Activated T-helper 1 cell treated with anti-CD3 and anti-CD28 coated beads, Interleukin-12 subunit alpha, Interleukin-12 subunit beta, Interleukin-2, Interleukin-4 antibody, amounts not matched to agents 30 ng/mL and 10 ng/mL and 1 ng/mL, durations not matched to agents 14 hours and 24 hours and 36 hours (primary cell): ENCODE data around the gene MYH4. TPM values are rescaled to one million over a fixed set of nuclear protein-coding genes. Genes with fewer than 3 reads are reported as not detected.

Experiments
- DNase-seq: peaks from one replicate; pipeline ENCODE4 v3.0.0; 2021; ENCODE audit warnings: low spot score
- H3K27ac Mint-ChIP-seq: one replicate; pipeline ENCODE4 v1.8.0; 2021; ENCODE audit warnings: mild to moderate bottlenecking, mixed read lengths
- H3K27me3 Mint-ChIP-seq: one replicate; pipeline ENCODE4 v1.8.0; 2022; ENCODE audit warnings: mild to moderate bottlenecking, moderate library complexity, mixed read lengths; ENCODE audit not compliant: insufficient read depth
- H3K36me3 Mint-ChIP-seq: one replicate; pipeline ENCODE4 v1.8.0; 2021; ENCODE audit warnings: low read depth, mixed read lengths
- H3K4me1 Mint-ChIP-seq: one replicate; pipeline ENCODE4 v1.8.0; 2021; ENCODE audit warnings: low read depth, mixed read lengths
- H3K4me3 Mint-ChIP-seq: one replicate; pipeline ENCODE4 v1.8.0; 2021; ENCODE audit warnings: mild to moderate bottlenecking, moderate library complexity, mixed read lengths
- H3K9me3 Mint-ChIP-seq: one replicate; pipeline ENCODE4 v1.8.0; 2021; ENCODE audit warnings: mixed read lengths
- intact Hi-C: fragments of 100-400 bp; cut with micrococcal nuclease; formaldehyde crosslinking; loops from one replicate; pipeline ENCODE4 v1.15.1; 2024
- total RNA-seq: library from RNA; stranded (reverse); gene quantifications from 2 replicates; pipeline ENCODE4 v1.2.3, GENCODE V29; 2022

Gene MYH4
- total RNA-seq, result not detected in 2 replicates

DNA sequence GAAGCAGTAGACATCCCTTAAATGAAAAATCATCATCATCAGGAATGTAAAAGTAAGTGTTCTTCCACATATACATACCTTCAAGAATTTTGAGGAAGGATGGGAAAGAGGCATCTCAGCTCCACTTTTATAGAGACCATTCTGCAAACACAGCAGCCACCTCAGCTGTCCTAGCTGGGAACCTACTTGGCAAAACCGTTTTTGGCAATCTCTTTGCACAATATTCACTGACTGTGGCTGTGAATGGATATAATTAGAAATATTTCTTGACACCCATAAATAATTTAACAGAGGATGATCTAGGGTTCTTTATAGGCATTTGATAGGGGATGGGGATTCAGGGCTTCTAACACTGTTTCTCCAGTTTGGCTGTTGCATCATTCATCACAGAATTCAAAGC lies at the start of gene MYH4:
MYH4 (minus strand) TSS at position 101 of the 400 bp plus-strand sequence. CDS start 2,814 bp downstream, outside the sequence.
- Mint-ChIP-seq H3K4me1 (no peaks in the 10 kb centered on the region), H3K9me3 (peaks cover 4% of the 10 kb centered on the region), H3K27me3 (no peaks in the 10 kb centered on the region), H3K36me3 (no peaks in the 10 kb centered on the region), H3K4me3 (no peak within 1 kb of the TSS), H3K27ac (no peak within 1 kb of the TSS)
- intact Hi-C loops, result no loop called here
- no peak for DNase-seq

DNA sequence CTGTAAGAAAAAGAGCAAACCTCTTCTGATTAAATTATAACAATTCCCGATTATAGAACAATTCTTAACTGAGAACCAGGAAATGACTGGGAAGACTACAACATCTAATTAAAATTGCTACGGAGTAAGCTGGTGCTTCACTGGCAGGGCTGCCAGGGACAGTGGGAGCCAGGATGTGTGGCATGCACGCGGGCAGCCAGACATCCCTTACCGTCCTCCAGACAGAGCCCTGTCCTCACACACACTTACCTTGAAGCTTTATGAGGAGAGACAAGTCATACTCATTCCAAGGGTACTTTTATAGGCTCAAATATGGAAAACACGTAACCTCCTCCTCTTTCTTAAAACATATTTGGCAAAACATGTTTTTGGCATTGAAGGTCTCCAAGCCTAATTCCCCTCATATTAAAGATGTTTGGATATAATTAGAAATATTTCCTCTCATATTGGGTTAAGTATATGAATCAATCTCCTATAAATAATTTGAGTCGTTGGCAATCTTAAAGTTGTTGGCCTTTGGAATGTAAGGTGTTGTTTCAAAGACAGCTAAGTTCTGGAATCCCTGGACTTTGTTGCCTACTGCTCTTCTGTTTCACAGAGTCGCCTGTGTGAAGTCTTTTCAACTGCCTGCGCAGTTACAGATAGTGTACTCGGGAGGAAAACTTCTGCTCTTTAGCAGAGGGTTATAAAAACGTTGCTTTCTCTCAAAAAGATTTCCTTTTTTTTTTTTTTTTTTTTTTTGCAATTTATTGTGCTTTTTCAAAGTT lies 49.1 kb upstream of the MYH4 start, which contains the start of gene MYH1:
MYH1 (minus strand) TSS at position 272 of the 767 bp plus-strand sequence. CDS start 1,900 bp downstream, outside the sequence.
- no peaks in the 10 kb centered on the region for H3K27me3 Mint-ChIP-seq
- no peak for DNase-seq
- H3K36me3 Mint-ChIP-seq, result no peaks in the 10 kb centered on the region
- H3K4me1 Mint-ChIP-seq, result no peaks in the 10 kb centered on the region
- H3K27ac Mint-ChIP-seq, result no peak within 1 kb of the TSS
- intact Hi-C loops, result no loop called here
- H3K4me3 Mint-ChIP-seq, result no peak within 1 kb of the TSS
- no peaks in the 10 kb centered on the region for H3K9me3 Mint-ChIP-seq

- Mint-ChIP-seq H3K36me3 (no peaks in the 10 kb centered on the region), H3K4me3 (no peak overlapping the region), H3K9me3 (no peaks in the 10 kb centered on the region), H3K27me3 (no peaks in the 10 kb centered on the region), H3K4me1 (no peaks in the 10 kb centered on the region), H3K27ac (no peak overlapping the region)
- DNase-seq, result no peak
- intact Hi-C loops, result no loop called here
These were observed 47.3 kb upstream of the MYH4 start for GRCh38 chr17:10516638-10517037.

DNA sequence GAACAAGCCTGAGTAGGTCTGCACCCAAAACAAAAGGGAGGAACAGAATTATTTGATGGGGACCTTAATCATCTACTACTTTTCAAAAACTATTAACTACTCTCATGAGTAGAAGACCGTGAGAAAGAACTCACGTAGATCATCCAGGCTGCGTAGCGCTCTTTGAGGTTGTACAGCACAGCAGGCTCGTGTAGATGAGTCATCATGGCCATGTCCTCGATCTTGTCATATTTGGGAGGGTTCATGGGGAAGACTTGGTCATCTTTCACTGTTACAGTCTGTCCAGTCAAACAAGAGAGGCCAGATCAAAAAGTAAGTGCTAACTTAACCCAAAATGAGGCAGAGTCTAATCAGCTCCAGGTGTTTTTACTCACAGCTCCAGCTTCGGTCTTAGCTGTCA lies 46.7 kb upstream of the MYH4 start:
- Mint-ChIP-seq H3K9me3 (no peaks in the 10 kb centered on the region), H3K4me3 (no peak overlapping the region), H3K36me3 (no peaks in the 10 kb centered on the region), H3K4me1 (no peaks in the 10 kb centered on the region), H3K27me3 (no peaks in the 10 kb centered on the region), H3K27ac (no peak overlapping the region)
- DNase-seq, result no peak
- intact Hi-C loops, result no loop called here

GRCh38 chr17:10513299-10514067 lies 44.1 kb upstream of the MYH4 start:
- H3K4me1 Mint-ChIP-seq, result no peaks in the 10 kb centered on the region
- no peak overlapping the region for H3K4me3 Mint-ChIP-seq
- no peaks in the 10 kb centered on the region for H3K36me3 Mint-ChIP-seq

GRCh38 chr17:10512856-10513255 lies 43.5 kb upstream of the MYH4 start:
- no peaks in the 10 kb centered on the region for H3K27me3 Mint-ChIP-seq
- intact Hi-C loops, result no loop called here
- no peaks in the 10 kb centered on the region for H3K4me1 Mint-ChIP-seq
- H3K9me3 Mint-ChIP-seq, result no peaks in the 10 kb centered on the region
- no peak overlapping the region for H3K27ac Mint-ChIP-seq
- no peak overlapping the region for H3K4me3 Mint-ChIP-seq
- H3K36me3 Mint-ChIP-seq, result no peaks in the 10 kb centered on the region
- no peak for DNase-seq

More at GRCh38 chr17:10513299-10514067, 44.1 kb upstream of the MYH4 start:
- H3K27me3 Mint-ChIP-seq, result no peaks in the 10 kb centered on the region
- no peak overlapping the region for H3K27ac Mint-ChIP-seq
- no peaks in the 10 kb centered on the region for H3K9me3 Mint-ChIP-seq
- intact Hi-C loops, result no loop called here
- no peak for DNase-seq

DNA sequence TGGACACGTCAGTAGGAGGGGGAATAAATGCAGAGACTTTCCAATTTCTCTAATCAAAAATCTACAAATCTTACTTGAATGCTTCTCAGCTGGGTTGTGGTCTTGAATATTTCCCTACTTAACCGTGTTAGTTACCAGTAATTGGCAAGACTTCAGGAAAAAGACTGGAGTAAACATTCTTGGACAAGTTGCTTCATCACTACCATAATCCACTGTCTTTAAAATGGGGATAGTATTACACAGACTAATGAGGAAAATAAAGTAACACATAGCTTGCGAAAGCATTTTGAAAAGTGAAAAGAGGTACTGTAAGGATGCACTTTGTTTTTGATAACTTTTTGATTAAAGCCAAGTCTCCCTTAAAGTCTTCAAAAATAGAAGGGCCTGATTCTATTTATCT lies 30.6 kb upstream of the MYH4 start:
- Mint-ChIP-seq H3K36me3 (no peaks in the 10 kb centered on the region), H3K4me3 (no peak overlapping the region), H3K9me3 (peaks cover 3% of the 10 kb centered on the region), H3K27ac (no peak overlapping the region), H3K27me3 (no peaks in the 10 kb centered on the region), H3K4me1 (no peaks in the 10 kb centered on the region)
- DNase-seq, result no peak
- intact Hi-C loops, result no loop called here

- H3K4me1 Mint-ChIP-seq, result no peaks in the 10 kb centered on the region
- DNase-seq, result no peak
- no peaks in the 10 kb centered on the region for H3K36me3 Mint-ChIP-seq
- no peak overlapping the region for H3K27ac Mint-ChIP-seq
- intact Hi-C loops, result no loop called here
- peaks cover 33% of the 10 kb centered on the region for H3K9me3 Mint-ChIP-seq
- H3K4me3 Mint-ChIP-seq, result no peak overlapping the region
- H3K27me3 Mint-ChIP-seq, result no peaks in the 10 kb centered on the region
These were observed 22.6 kb upstream of the MYH4 start for GRCh38 chr17:10492004-10492403.

DNA sequence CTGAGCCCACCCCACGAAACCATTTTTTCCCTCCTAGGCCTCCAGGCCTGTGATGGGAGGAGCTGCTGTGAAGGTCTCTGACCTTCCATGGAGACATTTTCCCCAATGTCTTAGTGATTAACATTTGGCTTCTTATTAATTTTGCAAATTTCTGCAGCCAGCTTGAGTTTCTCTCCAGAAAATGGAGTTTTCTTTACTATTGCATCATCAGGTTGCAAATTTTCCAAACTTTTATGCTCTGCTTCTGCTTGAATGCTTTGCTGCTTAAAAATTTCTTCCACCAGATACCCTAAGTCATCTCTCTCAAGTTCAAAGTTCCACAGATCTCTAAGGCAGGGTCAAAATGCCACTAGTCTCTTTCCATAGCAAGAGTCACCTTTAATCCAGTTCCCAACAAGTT lies 12.9 kb upstream of the MYH4 start:
- Mint-ChIP-seq H3K27me3 (no peaks in the 10 kb centered on the region), H3K9me3 (peaks cover 21% of the 10 kb centered on the region), H3K4me1 (no peaks in the 10 kb centered on the region), H3K4me3 (no peak overlapping the region), H3K36me3 (no peaks in the 10 kb centered on the region), H3K27ac (no peak overlapping the region)
- DNase-seq, result no peak
- intact Hi-C loops, result no loop called here

GRCh38 chr17:10477701-10478100 lies 8.3 kb upstream of the MYH4 start:
- H3K27me3 Mint-ChIP-seq, result no peaks in the 10 kb centered on the region
- no peak for DNase-seq
- peaks cover 8% of the 10 kb centered on the region for H3K9me3 Mint-ChIP-seq
- H3K36me3 Mint-ChIP-seq, result no peaks in the 10 kb centered on the region
- intact Hi-C loops, result no loop called here
- no peak overlapping the region for H3K4me3 Mint-ChIP-seq
- no peaks in the 10 kb centered on the region for H3K4me1 Mint-ChIP-seq
- no peak overlapping the region for H3K27ac Mint-ChIP-seq

- H3K36me3 Mint-ChIP-seq, result no peaks in the 10 kb centered on the region
- H3K9me3 Mint-ChIP-seq, result no peaks in the 10 kb centered on the region
- H3K27ac Mint-ChIP-seq, result no peak overlapping the region
- H3K4me3 Mint-ChIP-seq, result no peak overlapping the region
- no peak for DNase-seq
- intact Hi-C loops, result no loop called here
- H3K4me1 Mint-ChIP-seq, result no peaks in the 10 kb centered on the region
- no peaks in the 10 kb centered on the region for H3K27me3 Mint-ChIP-seq
These were observed 5.2 kb upstream of the MYH4 start for GRCh38 chr17:10474536-10474935.

DNA sequence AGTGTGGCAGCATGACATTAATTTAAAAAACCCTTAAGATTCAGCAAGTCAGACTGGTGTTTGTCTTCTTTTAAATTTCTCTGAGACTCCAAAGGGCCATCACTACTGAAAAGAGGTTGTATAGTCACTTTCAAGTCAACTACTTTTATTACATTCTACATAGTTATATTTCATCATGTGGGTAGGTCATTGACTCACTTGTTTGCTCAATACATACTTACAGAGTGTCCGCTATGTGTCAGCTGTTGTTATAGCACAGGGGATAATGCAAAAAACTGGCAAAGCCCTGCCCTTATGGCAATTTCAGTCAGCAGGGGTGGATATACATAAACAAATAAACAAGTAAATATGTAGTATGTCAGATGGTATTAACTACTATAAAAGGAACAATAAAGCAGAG lies 2.5 kb upstream of the MYH4 start:
- no peak overlapping the region for H3K4me3 Mint-ChIP-seq
- H3K36me3 Mint-ChIP-seq, result no peaks in the 10 kb centered on the region
- H3K9me3 Mint-ChIP-seq, result no peaks in the 10 kb centered on the region
- no peak for DNase-seq
- no peaks in the 10 kb centered on the region for H3K4me1 Mint-ChIP-seq
- no peak overlapping the region for H3K27ac Mint-ChIP-seq
- H3K27me3 Mint-ChIP-seq, result no peaks in the 10 kb centered on the region
- intact Hi-C loops, result no loop called here

GRCh38 chr17:10463402-10463801 lies 6.0 kb downstream of the MYH4 start:
- DNase-seq, result no peak
- Mint-ChIP-seq H3K27ac (no peak overlapping the region), H3K27me3 (no peaks in the 10 kb centered on the region), H3K36me3 (no peaks in the 10 kb centered on the region), H3K9me3 (peaks cover 6% of the 10 kb centered on the region), H3K4me3 (no peak overlapping the region), H3K4me1 (no peaks in the 10 kb centered on the region)
- intact Hi-C loops, result no loop called here
